Psoas muscle (tissue), 8 donors: ENCODE results near the gene GRIN3A. TPM values are rescaled to one million over a fixed set of nuclear protein-coding genes. Genes with fewer than 3 reads are reported as not detected.

Experiments used
- ATAC-seq, 4 donors: fragments of 200-7000 bp; cut with Tn5 transposase; one replicate each; pipeline ENCODE4 v1.9.1; 2020; ENCODE audit warnings: moderate library complexity in 3 of 4, mild to moderate bottlenecking in 2 of 4
- DNase-seq, 2 donors: peaks; one replicate each; pipeline ENCODE4 v3.0.0-alpha.2; 2020
- H3K27ac ChIP-seq: fragments of 200-600 bp; one replicate; pipeline ENCODE4 v1.8.0; 2022
- H3K27me3 ChIP-seq, 3 donors: fragments of 200-600 bp in 1 of 3; one replicate each; pipeline versions ENCODE4 v1.6.1 to v1.8.0; 2013 to 2022; ENCODE audit warnings: low read length in 2 of 3, mild to moderate bottlenecking in 2 of 3, moderate library complexity in 1 of 3; ENCODE audit not compliant: insufficient read depth in 3 of 3
- H3K36me3 ChIP-seq, 2 donors: fragments of 200-600 bp in 1 of 2; one replicate each; pipeline versions ENCODE4 v1.6.1 to v1.8.0; 2013 to 2022; ENCODE audit warnings: low read depth in 1 of 2, mild to moderate bottlenecking in 1 of 2, moderate library complexity in 1 of 2; ENCODE audit not compliant: insufficient read depth in 1 of 2
- H3K4me1 ChIP-seq: fragments of 200-600 bp; one replicate; pipeline ENCODE4 v1.8.0; 2022
- H3K4me3 ChIP-seq: fragments of 200-600 bp; one replicate; pipeline ENCODE4 v1.8.0; 2022; ENCODE audit warnings: mild to moderate bottlenecking
- H3K9me3 ChIP-seq: fragments of 200-600 bp; one replicate; pipeline ENCODE4 v1.8.0; 2022
- CTCF ChIP-seq: fragments of 200-600 bp; IDR thresholded peaks from one replicate; pipeline ENCODE4 v1.8.0; 2022; ENCODE audit warnings: antibody characterized with exemption
- WGBS, 3 donors: extraction: QIAGEN DNeasy Blood & Tissue Kit; methylation state at CpG; one replicate each; pipeline versions ENCODE4 v1.1.6 to v1.1.7; 2013; 5-methylcytosine and 5-hydroxymethylcytosine counted together
- intact Hi-C, 2 donors: fragments of 100-400 bp; cut with DNase I; formaldehyde crosslinking; loops; one replicate each; pipeline versions ENCODE4 v1.11.0 to v1.14.2; 2022
- polyA plus RNA-seq, 3 donors: library from polyadenylated mRNA; stranded (reverse); fragments of 200-250 nt; gene quantifications; one replicate each; pipeline ENCODE4 v1.2.3, GENCODE V29; 2013
- total RNA-seq, 4 donors: library from RNA; stranded (reverse); fragmentation: NEBNext Ultra II Directional in 2 of 4; extraction: Animal tissue kit (Norgen Biotek cat#: 25700) in 2 of 4; gene quantifications; one replicate each; pipeline versions ENCODE4 v1.2.1 to v1.2.4, GENCODE V29; 2021 to 2023
- donor health status: healthy with polysubstance abuse.
- donor health status: DM: no; HTN: no; CAD: no; lungs with moderate emphysema.
- donor health status: Bipolar disorder and iron deficiency.
- donor health status: healthy.
- donor health status: DM: yes; HTN: yes; CAD: no.
- donor health status: DM: no; HTN: no; CAD: no.
- donor health status: DM: no; HTN: no; CAD: no.
- donor health status: DM: yes; HTN: yes; CAD: no.

GRIN3A gene
- total and polyA plus RNA-seq, 7 donors: 0.01 to 0.04 TPM; not detected in 5

- no peak overlapping the region for H3K4me3 ChIP-seq
- intact Hi-C loops: no loop called here
- ATAC-seq (no peak), DNase-seq (no peak)
- H3K9me3 ChIP-seq: no peaks in the 10 kb centered on the region
- no peak for TF ChIP-seq CTCF
- WGBS, 3 donors: 78 to 80% (median 78%) methylated on average over 3 of the region's 3 CpGs
- H3K36me3 ChIP-seq: no peaks in the 10 kb centered on the region
- H3K4me1 ChIP-seq: no peaks in the 10 kb centered on the region
- no peaks in the 10 kb centered on the region for H3K27me3 ChIP-seq
- no peak overlapping the region for H3K27ac ChIP-seq
Observed at GRCh38 chr9:101636247-101636646, 102.2 kb downstream of the GRIN3A start.

- ATAC-seq (no peak), DNase-seq (no peak)
- WGBS, 3 donors: 54 to 70% (median 64%) methylated on average over 1 of the region's 1 CpG
- TF ChIP-seq CTCF: no peak
- H3K9me3 ChIP-seq: no peaks in the 10 kb centered on the region
- no peaks in the 10 kb centered on the region for H3K4me1 ChIP-seq
- no peak overlapping the region for H3K27ac ChIP-seq
- intact Hi-C loops: no loop called here
- H3K4me3 ChIP-seq: no peak overlapping the region
- H3K36me3 ChIP-seq: no peaks in the 10 kb centered on the region
- H3K27me3 ChIP-seq: no peaks in the 10 kb centered on the region
Observed at GRCh38 chr9:101635473-101635872, 103.0 kb downstream of the GRIN3A start.

- no peaks in the 10 kb centered on the region for H3K9me3 ChIP-seq
- 68 to 76% (median 73%) methylated on average over 4 of the region's 4 CpGs for WGBS, 3 donors
- H3K27ac ChIP-seq: no peak overlapping the region
- no peak for ATAC-seq
- no peak for DNase-seq
- no peak for TF ChIP-seq CTCF
- H3K27me3 ChIP-seq: no peaks in the 10 kb centered on the region
- H3K4me1 ChIP-seq: no peaks in the 10 kb centered on the region
- intact Hi-C loops: no loop called here
- H3K4me3 ChIP-seq: no peak overlapping the region
- H3K36me3 ChIP-seq: no peaks in the 10 kb centered on the region
Observed at GRCh38 chr9:101634741-101635409, 103.6 kb downstream of the GRIN3A start.

- intact Hi-C loops: no loop called here
- ATAC-seq: no peak
- WGBS, 3 donors: 90 to 95% (median 94%) methylated on average over 1 of the region's 1 CpG
- no peak for TF ChIP-seq CTCF
- no peak for DNase-seq
- no peaks in the 10 kb centered on the region for H3K9me3 ChIP-seq
- H3K27ac ChIP-seq: no peak overlapping the region
- H3K4me3 ChIP-seq: no peak overlapping the region
- H3K4me1 ChIP-seq: no peaks in the 10 kb centered on the region
- no peaks in the 10 kb centered on the region for H3K36me3 ChIP-seq
- no peaks in the 10 kb centered on the region for H3K27me3 ChIP-seq
Observed at GRCh38 chr9:101632611-101633010, 105.8 kb downstream of the GRIN3A start.

GRCh38 chr9:101631892-101632291, 106.6 kb downstream of the GRIN3A start:
- DNase-seq: no peak
- H3K4me1 ChIP-seq: no peaks in the 10 kb centered on the region
- intact Hi-C loops: no loop called here
- no peak overlapping the region for H3K27ac ChIP-seq
- no peak overlapping the region for H3K4me3 ChIP-seq
- H3K36me3 ChIP-seq: no peaks in the 10 kb centered on the region
- WGBS, 3 donors: 22 to 32% (median 29%) methylated on average over 2 of the region's 2 CpGs
- ATAC-seq: no peak
- TF ChIP-seq CTCF: no peak
- no peaks in the 10 kb centered on the region for H3K9me3 ChIP-seq
- no peaks in the 10 kb centered on the region for H3K27me3 ChIP-seq
